Measurements from ENCODE around the gene GPR78.

DNA sequence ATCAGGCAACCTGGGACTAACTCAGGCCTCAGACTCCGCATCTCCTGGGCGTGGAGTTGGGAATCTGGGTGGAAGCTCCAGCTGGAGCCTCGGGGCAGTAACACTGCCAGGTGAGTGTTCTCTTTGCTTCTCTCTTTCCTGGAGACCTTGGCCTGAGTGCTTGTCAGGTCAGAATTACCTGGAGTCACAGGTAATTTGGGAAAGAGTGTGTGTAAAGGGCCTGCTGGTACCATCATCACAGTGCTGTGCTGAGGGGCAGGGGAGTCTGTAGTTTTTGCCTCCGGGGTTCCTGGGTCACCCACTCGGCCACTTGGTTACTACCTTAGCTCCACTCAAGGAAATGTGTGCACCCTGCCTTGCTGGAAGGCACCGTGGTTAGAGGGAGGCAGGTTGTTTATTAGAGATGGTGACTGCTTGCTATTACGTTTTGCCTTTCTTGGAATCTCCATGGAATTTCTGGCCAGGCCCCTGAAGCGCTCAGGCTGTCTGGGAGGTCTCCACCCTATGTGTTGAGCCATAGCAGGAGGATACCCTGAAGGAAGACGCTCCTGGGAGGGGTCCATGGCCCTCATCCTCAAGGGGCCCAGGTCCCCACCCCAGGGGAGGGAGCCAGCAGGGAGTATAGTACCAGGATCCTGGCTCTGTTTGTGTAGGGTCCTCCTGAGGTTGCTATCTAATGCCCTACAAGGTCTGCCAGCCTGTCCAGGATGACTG is 2.9 kb downstream of the GPR78 start:
- no peak for TF ChIP-seq CTCF (IDR thresholded peaks at IDR 0.05)
- no peak for TF ChIP-seq ZFX (IDR thresholded peaks at IDR 0.05; ENCODE audit: borderline replicate concordance)

All from 22Rv1 (cell line).